SU-DHL-6 (cell line): Measurements from ENCODE around the gene MYRF.

Experiments used
- H2AFZ ChIP-seq: fragments of 200-600 bp; sonication (generic); 2 replicates; pipeline ENCODE4 v1.6.1; 2014; ENCODE audit warnings: low read depth, mild to moderate bottlenecking, moderate library complexity, mixed read lengths, antibody characterized with exemption, low read length; ENCODE audit not compliant: severe bottlenecking
- H3F3A ChIP-seq: fragments of 200-600 bp; shearing (Covaris generic); 2 replicates; pipeline ENCODE4 v1.6.0; 2016; ENCODE audit warnings: antibody characterized with exemption, mild to moderate bottlenecking; ENCODE audit not compliant: insufficient read depth
- H3K27ac ChIP-seq: fragments of 200-600 bp; sonication (generic); 2 replicates; pipeline ENCODE4 v1.5.1; 2016; ENCODE audit warnings: low read depth, mild to moderate bottlenecking, low read length, moderate library complexity, mixed read lengths
- H3K27me3 ChIP-seq: fragments of 200-600 bp; sonication (generic), shearing (Covaris generic); 2 replicates; pipeline ENCODE4 v1.6.0; 2014; ENCODE audit warnings: mild to moderate bottlenecking, low read length
- H3K36me3 ChIP-seq: fragments of 200-600 bp; sonication (generic); 2 replicates; pipeline ENCODE4 v1.6.1; 2014; ENCODE audit warnings: mild to moderate bottlenecking, low read length, mixed read lengths
- H3K4me2 ChIP-seq: fragments of 300-600, 200-600 bp; shearing (Covaris generic), sonication (generic); 2 replicates; pipeline ENCODE4 v1.6.0; 2014; ENCODE audit warnings: low read length, low read depth, mild to moderate bottlenecking; ENCODE audit not compliant: poor library complexity, severe bottlenecking
- H3K4me3 ChIP-seq: fragments of 200-600 bp; sonication (generic); 2 replicates; pipeline ENCODE4 v1.5.1; 2014; ENCODE audit warnings: antibody characterized with exemption, low read length, mild to moderate bottlenecking, mixed read lengths; ENCODE audit not compliant: insufficient read depth, poor library complexity, severe bottlenecking
- H3K79me2 ChIP-seq: fragments of 200-600 bp; sonication (generic); 2 replicates; pipeline ENCODE4 v1.6.1; 2014; ENCODE audit warnings: mild to moderate bottlenecking, low read length, moderate library complexity; ENCODE audit not compliant: insufficient read depth
- H3K9ac ChIP-seq: fragments of 200-600 bp; sonication (generic); 2 replicates; pipeline ENCODE4 v1.7.0; 2014; ENCODE audit warnings: mild to moderate bottlenecking, low read length
- H3K9me2 ChIP-seq: fragments of 200-600 bp; sonication (generic); replicated peaks from 2 replicates; pipeline ENCODE4 v1.6.1; 2014; ENCODE audit warnings: low read length; ENCODE audit not compliant: insufficient read depth
- H3K9me3 ChIP-seq: fragments of 200-600 bp; sonication (generic); 2 replicates; pipeline ENCODE4 v1.6.1; 2014; ENCODE audit warnings: low read length, mixed read lengths; ENCODE audit not compliant: insufficient read depth
- H4K20me1 ChIP-seq: fragments of 200-600 bp; sonication (generic); 2 replicates; pipeline ENCODE4 v1.6.1; 2014; ENCODE audit warnings: low read depth, mild to moderate bottlenecking, antibody characterized with exemption, low read length, moderate library complexity, mixed read lengths
- CTCF ChIP-seq: fragments of 200-600 bp; sonication (generic); IDR thresholded peaks from one replicate; pipeline ENCODE4 v1.5.1; 2017; ENCODE audit warnings: antibody characterized with exemption, mild to moderate bottlenecking, low read length, moderate library complexity; ENCODE audit not compliant: insufficient read depth, poor library complexity, severe bottlenecking
- EZH2phosphoT487 ChIP-seq: fragments of 200-600 bp; sonication (generic), shearing (Covaris generic); conservative IDR thresholded peaks from 2 replicates; pipeline ENCODE4 v1.6.1; 2018; ENCODE audit warnings: mild to moderate bottlenecking, antibody characterized with exemption, low read length, moderate library complexity, mixed read lengths

The MYRF gene

DNA sequence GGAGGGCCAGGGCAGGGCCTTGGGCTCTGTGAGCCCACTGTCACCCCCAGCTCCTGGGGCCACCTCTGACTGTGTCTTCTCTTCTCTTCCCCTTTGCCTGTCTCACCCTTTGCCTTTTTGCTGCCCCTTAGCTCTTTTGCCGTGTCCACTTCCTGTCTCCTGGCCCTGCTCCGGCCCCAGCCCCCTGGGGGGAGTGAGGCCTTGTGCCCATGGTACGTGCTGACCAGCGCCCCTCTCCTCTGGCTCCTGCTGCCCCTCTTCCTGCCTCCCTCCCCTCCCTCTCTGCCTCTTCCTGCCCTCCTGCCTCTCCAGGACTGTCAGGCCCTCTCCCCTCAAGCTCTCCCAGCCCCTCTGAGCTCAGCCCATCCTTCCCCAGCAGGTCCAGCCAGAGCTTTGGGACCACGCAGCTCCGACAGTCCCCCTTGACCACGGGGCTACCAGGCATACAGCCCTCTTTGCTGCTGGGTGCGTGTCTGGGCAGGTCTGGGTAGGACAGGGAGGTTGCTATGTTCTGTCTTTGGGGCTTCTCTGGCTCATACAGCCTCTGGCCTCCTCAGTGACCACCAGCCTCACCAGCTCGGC, 28.2 kb downstream of the MYRF start:
- H3K27me3 ChIP-seq = no peaks in the 10 kb centered on the region
- TF ChIP-seq EZH2phosphoT487 = no peak
- TF ChIP-seq CTCF = no peak
- no peaks in the 10 kb centered on the region for H4K20me1 ChIP-seq
- H3K9ac ChIP-seq = no peak overlapping the region
- H2AFZ ChIP-seq = no peak overlapping the region
- no peak overlapping the region for H3K4me2 ChIP-seq
- H3K36me3 ChIP-seq = no peaks in the 10 kb centered on the region
- H3K27ac ChIP-seq = no peak overlapping the region
- H3K9me3 ChIP-seq = no peaks in the 10 kb centered on the region
- H3F3A ChIP-seq = no peaks in the 10 kb centered on the region
- no peak overlapping the region for H3K4me3 ChIP-seq
- H3K9me2 ChIP-seq = no peaks in the 10 kb centered on the region
- H3K79me2 ChIP-seq = no peaks in the 10 kb centered on the region

- H4K20me1 ChIP-seq = no peaks in the 10 kb centered on the region
- H3K79me2 ChIP-seq = no peaks in the 10 kb centered on the region
- H3K9ac ChIP-seq = no peak overlapping the region
- no peak for TF ChIP-seq CTCF
- TF ChIP-seq EZH2phosphoT487 = no peak
- H3K27me3 ChIP-seq = no peaks in the 10 kb centered on the region
- no peaks in the 10 kb centered on the region for H3K9me2 ChIP-seq
- H3K9me3 ChIP-seq = no peaks in the 10 kb centered on the region
- no peak overlapping the region for H3K4me3 ChIP-seq
- no peak overlapping the region for H3K27ac ChIP-seq
- H3F3A ChIP-seq = no peaks in the 10 kb centered on the region
- no peak overlapping the region for H3K4me2 ChIP-seq
- no peaks in the 10 kb centered on the region for H3K36me3 ChIP-seq
- no peak overlapping the region for H2AFZ ChIP-seq
Observed at GRCh38 chr11:61781585-61781984, 29.1 kb downstream of the MYRF start.

GRCh38 chr11:61782299-61782698, 29.9 kb downstream of the MYRF start:
- H3K36me3 ChIP-seq = no peaks in the 10 kb centered on the region
- H3K4me2 ChIP-seq = no peak overlapping the region
- no peaks in the 10 kb centered on the region for H3K9me2 ChIP-seq
- H3K27me3 ChIP-seq = no peaks in the 10 kb centered on the region
- no peak overlapping the region for H3K9ac ChIP-seq
- H3F3A ChIP-seq = no peaks in the 10 kb centered on the region
- H3K9me3 ChIP-seq = no peaks in the 10 kb centered on the region
- no peak overlapping the region for H3K4me3 ChIP-seq
- no peaks in the 10 kb centered on the region for H3K79me2 ChIP-seq
- no peak overlapping the region for H3K27ac ChIP-seq
- TF ChIP-seq EZH2phosphoT487 (no peak), CTCF (no peak)
- H2AFZ ChIP-seq = no peak overlapping the region
- no peaks in the 10 kb centered on the region for H4K20me1 ChIP-seq

GRCh38 chr11:61782841-61783240, 30.4 kb downstream of the MYRF start:
- Histone ChIP-seq H3K27me3 (no peaks in the 10 kb centered on the region), H3K9me3 (no peaks in the 10 kb centered on the region), H3K79me2 (no peaks in the 10 kb centered on the region), H3K36me3 (no peaks in the 10 kb centered on the region), H2AFZ (no peak overlapping the region), H3K27ac (no peak overlapping the region), H3K4me3 (no peak overlapping the region), H4K20me1 (no peaks in the 10 kb centered on the region), H3K9me2 (no peaks in the 10 kb centered on the region), H3K9ac (no peak overlapping the region), H3K4me2 (no peak overlapping the region), H3F3A (no peaks in the 10 kb centered on the region)
- TF ChIP-seq CTCF (no peak), EZH2phosphoT487 (no peak)
